HepG2 (cell line): ENCODE measurements around the gene A3GALT2. TPM values are rescaled to one million over a fixed set of nuclear protein-coding genes. Genes with fewer than 3 reads are reported as not detected.
A peak's percentile ranks its signal among the peaks of the same experiment; 100 is the strongest.

Experiments
- ADNP ChIP-seq: sonication (generic); formaldehyde crosslinking; IDR thresholded peaks from 2 replicates; pipeline ENCODE4 v1.4.0; 2020; ENCODE audit warnings: missing genetic modification reagents
- AFF4 ChIP-seq: sonication (generic); formaldehyde crosslinking; IDR thresholded peaks from 2 replicates; pipeline ENCODE4 v1.4.0; 2020; ENCODE audit warnings: missing genetic modification reagents
- CHCHD3 ChIP-seq: sonication (generic); formaldehyde crosslinking; IDR thresholded peaks from 2 replicates; pipeline ENCODE4 v1.8.0; 2022; ENCODE audit warnings: mild to moderate bottlenecking, missing genetic modification reagents, moderate library complexity
- ELF4 ChIP-seq: sonication (generic); formaldehyde crosslinking; IDR thresholded peaks from 2 replicates; pipeline ENCODE4 v1.5.0; 2020; ENCODE audit warnings: missing genetic modification reagents, mild to moderate bottlenecking, moderate library complexity, borderline replicate concordance
- IKZF5 ChIP-seq: IDR thresholded peaks from 2 replicates; pipeline ENCODE4 v1.6.1; 2018; ENCODE audit warnings: missing genetic modification reagents, mild to moderate bottlenecking, missing compliant biosample characterization
- MED8 ChIP-seq: sonication (generic); formaldehyde crosslinking; IDR thresholded peaks from 2 replicates; pipeline ENCODE4 v1.8.1; 2023; ENCODE audit warnings: mild to moderate bottlenecking, missing genetic modification reagents; ENCODE audit not compliant: insufficient replicate concordance
- MEIS2 ChIP-seq: sonication (generic); formaldehyde crosslinking; IDR thresholded peaks from 2 replicates; pipeline ENCODE4 v1.9.0; 2021; ENCODE audit warnings: mild to moderate bottlenecking, missing genetic modification reagents
- MTF1 ChIP-seq: sonication (generic); formaldehyde crosslinking; IDR thresholded peaks from 2 replicates; pipeline ENCODE4 v1.5.0; 2020; ENCODE audit warnings: missing genetic modification reagents
- NKX3-1 ChIP-seq: sonication (generic); formaldehyde crosslinking; IDR thresholded peaks from 2 replicates; pipeline ENCODE4 v1.5.0; 2020; ENCODE audit warnings: missing genetic modification reagents
- NR2C2 ChIP-seq: sonication (generic); formaldehyde crosslinking; IDR thresholded peaks from 2 replicates; pipeline ENCODE4 v1.4.0; 2020; ENCODE audit warnings: missing genetic modification reagents, mild to moderate bottlenecking, moderate library complexity, borderline replicate concordance
- RXRA ChIP-seq: sonication (generic); formaldehyde crosslinking; IDR thresholded peaks from 2 replicates; pipeline ENCODE4 v1.5.1; 2020; ENCODE audit warnings: missing genetic modification reagents
- SIX4 ChIP-seq: sonication (generic); formaldehyde crosslinking; IDR thresholded peaks from 2 replicates; pipeline ENCODE4 v1.4.0; 2020; ENCODE audit warnings: missing genetic modification reagents
- SMAD1 ChIP-seq: sonication (generic); formaldehyde crosslinking; IDR thresholded peaks from 2 replicates; pipeline ENCODE4 v1.4.0; 2020; ENCODE audit warnings: missing genetic modification reagents, low read depth, mild to moderate bottlenecking, borderline replicate concordance
- SNAPC4 ChIP-seq: sonication (generic); formaldehyde crosslinking; IDR thresholded peaks from 2 replicates; pipeline ENCODE4 v1.4.0; 2020; ENCODE audit warnings: mild to moderate bottlenecking, missing genetic modification reagents
- TEF ChIP-seq: sonication (generic); formaldehyde crosslinking; IDR thresholded peaks from 2 replicates; pipeline ENCODE4 v1.5.0; 2020; ENCODE audit warnings: missing genetic modification reagents
- U2AF2 ChIP-seq: fragments of 200-400 bp; formaldehyde crosslinking; IDR thresholded peaks from 2 replicates; pipeline ENCODE4 v1.6.1; 2017; ENCODE audit warnings: low read depth, mild to moderate bottlenecking, low read length
- ZIK1 ChIP-seq: sonication (generic); formaldehyde crosslinking; IDR thresholded peaks from 2 replicates; pipeline ENCODE4 v1.5.0; 2020; ENCODE audit warnings: mild to moderate bottlenecking, low read depth, missing genetic modification reagents, borderline replicate concordance
- ZNF382 ChIP-seq: sonication (generic); formaldehyde crosslinking; IDR thresholded peaks from 2 replicates; pipeline ENCODE4 v1.5.0; 2020; ENCODE audit warnings: missing genetic modification reagents, mild to moderate bottlenecking, borderline replicate concordance
- ZNF44 ChIP-seq: sonication (generic); formaldehyde crosslinking; IDR thresholded peaks from 2 replicates; pipeline ENCODE4 v1.5.1; 2020; ENCODE audit warnings: mild to moderate bottlenecking, missing genetic modification reagents
- ZNF451 ChIP-seq: sonication (generic); formaldehyde crosslinking; IDR thresholded peaks from 2 replicates; pipeline ENCODE4 v1.5.0; 2020; ENCODE audit warnings: mild to moderate bottlenecking, missing genetic modification reagents
- ZNF549 ChIP-seq: sonication (generic); formaldehyde crosslinking; IDR thresholded peaks from 2 replicates; pipeline ENCODE4 v1.5.0; 2020; ENCODE audit warnings: missing genetic modification reagents
- polyA plus RNA-seq, 8 experiments: library from polyadenylated mRNA; depleted of rRNA in 3 of 8; stranded (reverse) in 7 of 8; unstranded in 1 of 8; fragments of >200 nt; fragmentation: Illumina TruSeq in 4 of 8; extraction: Trizol in 4 of 8; gene quantifications; 2 replicates each; pipeline versions ENCODE4 v1.2.1 to v1.2.3, GENCODE V29; 2011 to 2016; ENCODE audit warnings: low read depth in 4 of 8, missing spikeins in 1 of 8, mixed read lengths in 1 of 8; ENCODE audit not compliant: insufficient read depth in 1 of 8
- total RNA-seq, 5 experiments: library from RNA; depleted of rRNA; stranded (reverse); fragments of >200 nt; fragmentation: Illumina TruSeq; extraction: Trizol; gene quantifications; 2 replicates each; pipeline ENCODE4 v1.2.3, GENCODE V29; 2016; ENCODE audit warnings: low read depth in 1 of 5

Gene A3GALT2
- total and polyA plus RNA-seq, 2 of the 13 experiments (the other 11 are each of a cell fraction or from before 2014, with no cell fraction given) = not detected

GRCh38 chr1:33258788-33259274 is 62.1 kb downstream of the A3GALT2 start (continued):
- TF ChIP-seq ZNF549 (CRISPR knock-in tag) = no peak
- TF ChIP-seq SIX4 (CRISPR knock-in tag) = peak; percentile 91
- no peak for TF ChIP-seq NKX3-1 (CRISPR knock-in tag)
- TF ChIP-seq IKZF5 = peak; percentile 52; the same call in 1 of the 2 replicates
- TF ChIP-seq ZNF44 (CRISPR knock-in tag) = no peak
- no peak for TF ChIP-seq SMAD1 (CRISPR knock-in tag)
- TF ChIP-seq MEIS2 = no peak
- TF ChIP-seq CHCHD3 (CRISPR knock-in tag) = no peak
- TF ChIP-seq ADNP = no peak
- TF ChIP-seq AFF4 (CRISPR knock-in tag) = no peak
- TF ChIP-seq SNAPC4 = no peak
- TF ChIP-seq ELF4 (CRISPR knock-in tag) = no peak
- no peak for TF ChIP-seq ZIK1
- TF ChIP-seq ZNF451 (CRISPR knock-in tag) = no peak
- no peak for TF ChIP-seq NR2C2 (CRISPR knock-in tag)
- no peak for TF ChIP-seq U2AF2
- TF ChIP-seq TEF (CRISPR knock-in tag) = no peak
- no peak for TF ChIP-seq ZNF382 (CRISPR knock-in tag)
- no peak for TF ChIP-seq MTF1 (CRISPR knock-in tag)
- no peak for TF ChIP-seq MED8 (CRISPR knock-in tag)
- peak; percentile 69; the same call in 1 of the 2 replicates for TF ChIP-seq RXRA (CRISPR knock-in tag)
